NCI-H2227 (cell line): Measurements from ENCODE around the gene GCK.

Experiments used
- DNase-seq: peaks from one replicate; lab custom pipeline; 2025; ENCODE audit not compliant: unreplicated experiment; lab: John Stamatoyannopoulos, UW

GCK gene

DNA sequence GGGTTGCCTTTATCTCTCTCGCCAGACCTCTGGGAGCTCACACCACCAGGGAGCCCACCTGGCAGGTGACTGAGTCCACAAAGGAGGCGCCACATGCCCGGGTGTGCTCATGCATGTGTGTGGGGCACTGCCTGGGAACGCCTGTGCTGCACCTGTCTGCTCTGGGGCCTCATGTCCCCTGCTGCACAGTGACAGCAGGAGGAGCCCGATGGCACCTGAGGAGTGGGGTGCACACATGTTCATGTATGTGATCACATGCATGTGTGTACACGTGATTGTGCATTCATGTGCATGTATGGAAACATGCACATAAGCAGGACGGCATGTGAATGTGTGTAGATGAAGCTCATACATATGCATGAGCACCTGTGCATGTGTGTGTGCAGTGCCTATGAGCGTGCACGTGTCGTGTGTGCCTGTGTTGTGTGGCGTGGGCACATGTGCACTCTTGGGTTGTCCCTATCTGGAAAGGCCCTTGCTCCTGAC is 33.6 kb upstream of the GCK start:
- no peak for DNase-seq

DNA sequence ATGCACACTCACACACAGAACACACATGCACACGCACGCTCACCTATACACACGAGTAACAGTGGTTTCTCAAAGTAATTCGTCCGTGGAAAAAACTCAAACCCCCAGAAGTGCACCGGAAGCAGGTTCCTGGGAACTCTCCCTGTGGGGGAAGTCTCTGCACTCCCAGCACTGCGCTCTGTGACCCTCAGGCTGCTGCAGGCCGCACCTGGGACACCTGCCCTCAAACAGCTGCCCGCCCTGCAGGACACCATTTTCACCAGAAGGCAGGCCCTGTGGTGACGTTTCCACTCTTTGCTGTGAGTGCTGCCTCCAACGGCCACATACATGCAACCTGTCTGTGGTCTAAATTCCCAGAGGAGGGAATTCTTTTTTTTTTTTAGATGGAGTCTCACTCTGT is 32.8 kb upstream of the GCK start:
- no peak for DNase-seq

DNA sequence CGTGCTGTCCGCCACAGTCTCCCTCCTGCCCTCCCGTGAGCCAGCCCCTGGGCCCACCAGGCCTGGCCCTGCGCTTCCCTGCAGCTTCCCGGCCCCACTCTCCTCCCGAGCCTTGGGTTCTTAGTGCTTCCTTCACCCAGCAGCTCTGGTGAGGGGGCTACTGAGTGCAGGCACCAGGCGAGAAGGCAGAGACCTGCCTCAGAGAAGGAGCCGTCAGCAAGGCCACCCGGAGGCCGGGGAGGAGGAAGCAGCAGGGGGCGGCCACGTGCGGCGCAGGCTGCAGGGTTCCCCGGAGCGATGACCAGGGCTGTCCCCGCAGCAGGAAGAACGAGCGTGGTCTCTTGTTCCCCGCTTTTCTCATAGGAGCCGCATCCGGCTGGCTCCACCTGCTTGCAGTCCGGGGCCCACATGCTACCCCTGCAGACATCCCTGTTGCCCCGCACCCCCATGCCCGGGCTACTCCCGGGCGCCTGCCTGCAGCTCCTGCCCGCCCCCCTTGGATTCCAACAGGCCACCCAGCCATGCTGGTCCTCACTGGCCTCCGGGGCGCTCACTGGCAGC is 32.1 kb upstream of the GCK start:
- DNase-seq = no peak

DNA sequence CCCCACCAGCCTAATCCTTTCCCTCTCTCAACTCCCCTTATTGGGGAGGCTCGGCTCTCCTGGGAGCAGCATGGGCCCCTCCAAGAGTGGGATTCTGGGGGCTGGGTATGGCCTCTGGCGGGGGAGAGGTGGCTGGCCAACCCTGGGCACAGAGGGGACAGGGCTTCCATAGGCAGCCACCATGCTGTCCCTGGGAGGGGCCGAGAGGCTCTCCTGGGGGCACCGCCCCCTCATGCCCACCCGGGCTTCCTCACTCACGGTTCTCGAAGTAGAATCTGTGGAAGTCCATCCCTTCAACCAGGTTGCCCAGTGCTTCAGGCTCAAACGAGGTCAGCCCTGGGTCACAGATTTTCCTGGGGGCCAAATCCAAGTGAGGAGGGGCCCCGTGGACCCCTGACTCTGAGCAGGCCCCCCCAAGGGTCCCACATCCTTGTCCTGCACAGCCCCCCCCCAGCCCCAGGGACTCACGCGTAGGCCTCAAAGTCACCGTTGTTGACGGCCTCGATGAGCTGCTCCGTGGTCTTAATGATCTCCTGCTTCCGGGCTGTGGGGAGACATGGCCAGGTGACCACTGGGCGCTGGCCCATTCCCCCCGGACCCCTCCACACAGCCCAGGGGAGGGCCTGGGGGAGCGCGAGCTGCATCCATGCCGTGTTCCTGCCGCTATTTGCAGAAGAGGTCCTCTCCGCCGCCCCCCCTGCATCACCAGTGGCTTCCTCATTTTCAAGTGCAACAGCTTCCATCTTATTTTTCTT is 31.3 kb upstream of the GCK start:
- no peak for DNase-seq

DNA sequence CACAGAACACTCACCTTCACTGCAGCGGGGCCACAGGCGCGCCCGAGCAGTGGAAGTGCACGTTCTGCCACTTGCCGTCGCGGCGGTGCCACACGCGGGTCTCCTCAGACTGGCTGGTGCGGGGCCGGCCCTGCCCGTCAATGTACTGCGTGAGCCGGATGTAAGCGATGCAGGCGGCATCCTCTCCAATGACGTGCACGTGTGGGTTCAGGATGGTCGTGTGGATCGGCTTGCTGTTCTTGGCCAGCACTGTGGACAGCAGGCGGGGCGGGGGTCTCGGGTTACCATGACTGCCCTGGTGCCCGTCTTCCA is 30.8 kb upstream of the GCK start:
- DNase-seq = no peak

DNA sequence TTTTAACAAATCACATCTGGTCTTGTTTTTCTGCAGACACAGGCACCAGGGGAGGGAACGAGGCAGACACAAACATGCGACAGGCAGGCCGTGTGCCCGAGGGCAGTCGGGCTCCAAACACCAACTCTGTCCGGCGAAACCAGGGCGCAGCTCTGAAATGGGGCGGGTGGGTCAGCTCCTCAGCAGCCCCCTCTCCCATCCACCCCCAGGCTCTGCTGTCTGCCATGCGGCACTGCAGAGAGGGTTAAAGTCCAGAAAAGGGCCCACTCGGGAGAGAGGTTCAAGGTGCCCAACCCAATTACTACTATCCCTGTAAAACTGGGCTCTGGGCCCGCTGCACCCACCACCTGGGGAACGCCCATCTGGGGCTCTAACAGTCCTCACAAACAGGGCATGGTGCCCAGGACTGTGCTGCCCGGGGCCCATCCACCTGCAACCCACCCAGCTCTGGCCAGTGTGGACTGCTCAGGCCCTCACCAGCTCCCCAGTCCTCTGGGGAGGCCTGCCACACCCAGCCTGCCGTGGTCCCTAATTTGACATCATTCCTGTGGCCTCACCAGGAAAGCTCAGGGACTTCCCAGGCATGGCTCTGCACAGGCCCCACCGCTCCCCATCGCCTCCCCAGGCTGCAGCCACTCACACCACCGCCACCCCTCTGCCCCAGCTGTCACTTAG is 30.3 kb upstream of the GCK start:
- no peak for DNase-seq

DNA sequence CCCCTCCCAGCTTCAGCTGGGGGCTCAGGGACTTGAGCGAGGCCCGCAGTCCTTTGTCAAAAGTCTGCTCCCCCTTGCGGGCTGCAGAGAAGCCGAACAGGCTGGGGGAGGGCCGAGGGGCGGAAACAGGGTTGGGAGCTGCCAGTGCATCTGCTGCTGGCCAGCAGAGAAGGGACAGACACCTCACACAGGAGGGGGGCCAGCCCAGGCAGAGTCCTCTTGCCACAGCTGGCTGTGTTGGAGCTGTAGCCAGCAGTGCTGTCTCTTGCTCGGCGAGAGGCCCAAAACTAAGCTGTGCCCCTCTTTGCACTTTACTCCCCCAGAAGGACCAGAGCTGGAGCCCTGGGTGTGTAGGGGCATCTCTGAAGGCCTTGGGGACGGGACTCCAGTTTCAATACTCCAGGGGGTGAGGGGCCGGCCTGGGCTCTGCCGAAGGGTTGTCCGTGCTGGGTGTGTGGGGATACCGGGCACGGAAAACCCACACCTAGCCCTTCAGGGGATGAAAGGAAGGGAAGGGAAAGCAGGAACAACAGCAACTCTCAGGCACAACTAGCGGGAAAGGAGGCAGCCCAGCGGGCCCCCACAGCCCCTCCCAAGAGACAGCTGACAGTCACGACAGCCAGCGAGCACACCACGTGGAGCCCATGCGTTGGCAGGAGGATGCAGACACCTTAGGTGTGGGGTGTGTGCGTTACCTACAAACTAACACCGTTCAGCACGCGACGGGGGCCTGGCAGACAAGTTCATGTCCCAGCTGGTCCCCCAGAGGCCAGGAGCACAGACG is 29.4 kb upstream of the GCK start:
- no peak for DNase-seq

DNA sequence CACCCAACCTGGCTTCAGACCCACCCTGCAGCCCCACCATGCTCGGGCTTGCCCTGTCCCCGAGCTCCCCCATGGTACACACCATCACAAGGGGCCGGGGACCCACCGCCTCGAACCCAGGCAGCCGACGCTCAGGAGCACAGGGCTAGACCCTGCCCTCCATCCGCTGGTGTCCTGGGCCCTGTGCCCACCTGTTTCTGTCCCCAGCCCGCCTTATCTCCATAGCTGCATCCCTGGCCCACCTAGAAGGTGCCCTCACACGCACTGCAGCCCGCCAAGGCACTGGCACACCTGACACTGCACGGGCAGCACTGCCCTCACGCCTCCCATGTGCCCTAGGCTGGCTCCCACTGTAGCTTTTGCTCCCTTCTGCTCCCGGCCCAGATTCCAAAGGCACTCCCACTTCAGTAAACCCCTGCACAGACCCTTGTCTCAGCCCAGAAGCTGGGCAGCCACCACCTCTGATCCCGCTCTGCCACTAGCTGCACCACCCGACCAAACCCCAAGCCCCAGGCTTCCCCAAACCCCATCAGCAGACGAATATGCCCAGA is 28.7 kb upstream of the GCK start:
- DNase-seq = no peak

DNA sequence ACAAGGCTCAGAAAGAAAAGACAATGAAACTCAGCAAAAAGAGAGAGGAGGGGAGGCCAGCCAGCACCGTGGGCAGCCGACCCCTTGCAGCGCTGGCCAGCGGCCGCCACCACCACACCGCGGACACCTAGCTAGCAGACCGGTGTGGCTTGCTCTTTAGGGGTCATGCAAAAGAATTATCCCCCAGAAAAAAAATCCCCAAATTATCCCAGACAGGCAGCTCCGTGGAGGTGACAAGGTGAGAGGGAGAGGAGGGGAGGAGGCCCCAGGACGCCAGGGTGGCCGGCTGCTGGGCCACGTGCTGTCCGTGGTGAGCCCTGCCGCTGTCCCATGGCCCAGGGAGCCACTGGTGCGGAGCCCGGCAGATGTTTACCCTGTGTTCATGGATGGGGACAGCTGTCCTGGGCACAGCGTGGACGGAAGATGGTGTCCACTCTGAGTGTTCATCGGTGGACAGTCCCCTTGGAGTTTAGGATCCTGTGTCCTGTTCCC is 28.0 kb upstream of the GCK start:
- DNase-seq = no peak

DNA sequence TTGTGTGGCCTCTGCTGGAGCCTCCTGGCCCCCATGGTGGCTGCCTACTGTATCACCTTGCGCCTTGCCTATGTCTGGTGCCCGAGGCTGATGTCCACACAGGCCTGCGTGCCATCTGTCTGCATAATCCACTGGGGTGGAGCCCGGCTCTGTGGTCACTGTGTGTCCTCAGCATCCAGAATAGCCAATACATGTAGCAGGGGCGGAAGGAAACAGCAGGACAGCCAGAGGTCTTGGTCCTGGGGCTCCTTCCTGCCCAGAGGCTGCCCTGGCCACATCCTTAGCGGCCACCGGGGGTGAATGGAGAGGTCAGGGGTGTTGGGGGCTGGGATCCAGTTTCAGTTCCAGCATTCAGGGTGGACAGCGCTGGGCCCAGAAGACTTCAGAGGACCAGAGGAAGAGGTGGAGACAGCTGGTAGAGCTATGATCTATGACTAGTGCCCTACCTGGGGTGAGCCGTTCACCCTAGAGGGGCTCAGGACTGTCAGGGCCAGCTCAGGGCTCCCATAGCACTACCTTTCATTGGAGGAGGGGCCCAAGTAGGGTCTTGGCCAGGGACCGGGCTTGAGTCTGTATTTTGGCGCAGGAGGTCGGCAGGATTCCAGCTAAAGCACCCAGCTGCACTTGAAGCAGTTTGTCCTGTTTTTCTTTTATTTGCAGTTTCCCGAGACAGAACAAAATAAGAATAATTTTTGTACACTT is 27.4 kb upstream of the GCK start:
- DNase-seq = no peak

DNA sequence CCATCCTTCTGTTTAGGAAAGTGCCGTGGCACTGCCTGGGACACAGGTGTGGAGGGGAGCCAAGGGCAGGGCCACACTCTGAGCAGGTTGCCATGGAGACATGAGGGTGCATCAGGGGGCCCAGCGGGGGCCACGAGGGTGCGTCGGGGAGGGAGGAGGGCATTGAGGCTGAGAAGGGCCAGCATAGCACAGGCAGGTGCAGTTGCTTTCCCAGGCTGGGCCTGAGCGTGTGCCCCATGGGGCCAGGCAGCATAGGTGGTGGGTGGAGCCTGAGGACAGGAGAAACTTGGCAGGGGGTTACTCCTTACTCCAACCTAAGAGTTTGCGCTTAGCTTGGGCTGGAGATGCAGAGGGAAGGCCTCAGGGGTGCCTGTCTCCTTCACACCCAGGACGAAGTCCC is 26.8 kb upstream of the GCK start:
- no peak for DNase-seq

DNA sequence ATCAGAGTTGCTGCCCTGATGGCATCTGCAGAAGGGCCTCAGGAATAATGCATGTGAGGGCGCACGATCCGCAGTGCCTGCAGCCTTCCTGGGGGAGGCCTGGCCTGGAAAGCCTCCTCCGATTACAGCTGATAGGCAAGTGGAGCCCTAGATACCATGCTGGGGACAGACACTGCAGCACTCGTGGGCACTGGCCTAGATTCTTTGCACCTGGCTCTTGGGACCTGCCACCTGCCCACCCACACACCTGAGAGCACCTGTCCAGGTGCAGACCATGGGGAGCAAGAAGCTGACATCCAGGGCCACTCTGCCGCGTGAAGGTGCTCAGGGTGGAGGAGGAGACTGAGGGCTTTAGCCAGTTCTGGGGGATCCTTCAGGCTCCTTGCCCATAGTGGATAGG is 26.3 kb upstream of the GCK start:
- DNase-seq = no peak

DNA sequence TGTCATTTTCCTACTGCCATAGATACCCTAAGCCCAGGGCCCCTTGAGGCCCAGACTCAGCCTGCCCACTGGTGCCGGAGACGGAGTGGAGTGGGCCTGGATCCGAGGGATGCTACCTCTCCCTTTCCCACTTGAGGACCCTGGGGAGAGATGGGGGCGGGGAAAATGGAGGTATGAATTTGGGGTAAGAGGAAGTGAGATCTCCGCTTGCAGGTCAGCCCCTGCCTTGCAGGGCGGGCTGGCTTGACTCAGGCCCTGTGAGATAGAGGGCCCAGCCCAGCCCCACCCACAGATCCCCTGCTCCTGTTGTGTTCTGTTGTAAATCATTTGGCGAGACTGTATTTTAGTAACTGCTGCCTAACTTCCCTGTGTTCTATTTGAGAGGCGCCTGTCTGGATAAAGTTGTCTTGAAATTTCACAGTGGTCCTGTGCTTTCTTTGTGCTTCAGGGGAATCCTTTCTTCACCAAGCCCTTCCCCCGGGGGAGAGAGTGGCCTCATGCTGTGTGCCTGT is 24.7 kb upstream of the GCK start:
- no peak for DNase-seq

DNA sequence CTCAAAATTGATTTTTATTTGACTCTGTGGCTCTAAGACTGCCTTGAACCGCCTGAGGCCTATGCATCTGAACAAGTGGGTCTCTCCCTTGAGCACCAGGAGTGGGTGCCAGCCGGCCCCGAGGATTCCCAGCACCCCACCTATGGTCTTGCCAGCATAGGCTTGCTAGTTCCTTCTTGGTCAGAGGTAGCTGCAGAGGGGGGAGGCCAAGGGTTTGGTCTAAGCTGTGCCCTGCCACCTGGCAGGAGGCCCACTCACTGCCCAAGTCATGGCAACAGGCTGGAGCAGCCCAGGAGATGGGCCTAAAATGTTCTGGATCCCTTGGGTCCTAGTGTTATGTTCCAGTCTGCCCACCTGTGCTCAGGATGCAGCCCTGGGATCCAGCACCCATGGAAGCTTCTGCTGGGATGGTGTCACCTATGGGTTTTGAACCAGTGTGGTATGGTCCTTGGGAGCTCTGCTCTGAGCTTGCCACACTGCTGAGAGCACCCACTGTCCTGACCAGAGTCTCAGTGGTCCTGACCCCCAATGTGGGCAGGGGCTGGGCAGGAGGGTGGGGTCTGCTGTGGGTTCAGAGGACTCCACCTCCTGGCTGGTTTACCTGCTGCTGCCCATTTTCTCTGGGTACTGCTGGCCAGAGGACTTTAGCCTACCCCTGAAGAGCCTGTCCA is 24.1 kb upstream of the GCK start:
- no peak for DNase-seq

DNA sequence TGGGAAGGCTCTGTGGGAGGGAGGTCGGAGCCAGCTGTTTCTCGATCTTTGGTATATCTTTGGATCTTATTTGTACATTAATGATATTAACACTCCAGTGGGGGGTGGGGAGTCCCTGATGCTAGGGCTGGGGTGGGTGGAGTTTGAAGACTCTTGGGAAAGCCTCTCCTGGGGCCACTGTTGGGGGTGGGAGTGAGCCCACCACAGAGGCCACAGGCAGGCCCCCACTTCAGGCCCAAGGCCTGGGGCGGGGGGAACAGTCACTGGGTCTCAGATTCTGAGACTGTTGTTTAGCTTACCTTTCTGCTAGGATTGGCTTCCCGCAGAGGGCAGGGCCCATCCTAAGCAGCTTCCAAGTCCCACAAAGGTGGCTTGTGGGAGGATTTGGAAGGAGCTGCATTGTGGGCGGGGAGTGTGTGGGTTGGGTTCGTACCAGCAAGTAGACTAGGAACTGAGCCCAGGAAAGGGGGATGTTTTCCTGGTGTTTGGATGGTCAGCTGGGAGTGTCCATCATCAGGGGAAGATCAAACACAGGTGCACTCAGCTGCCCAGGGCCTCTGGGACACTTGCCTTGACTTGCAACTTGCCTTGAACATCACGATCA is 23.4 kb upstream of the GCK start:
- no peak for DNase-seq

DNA sequence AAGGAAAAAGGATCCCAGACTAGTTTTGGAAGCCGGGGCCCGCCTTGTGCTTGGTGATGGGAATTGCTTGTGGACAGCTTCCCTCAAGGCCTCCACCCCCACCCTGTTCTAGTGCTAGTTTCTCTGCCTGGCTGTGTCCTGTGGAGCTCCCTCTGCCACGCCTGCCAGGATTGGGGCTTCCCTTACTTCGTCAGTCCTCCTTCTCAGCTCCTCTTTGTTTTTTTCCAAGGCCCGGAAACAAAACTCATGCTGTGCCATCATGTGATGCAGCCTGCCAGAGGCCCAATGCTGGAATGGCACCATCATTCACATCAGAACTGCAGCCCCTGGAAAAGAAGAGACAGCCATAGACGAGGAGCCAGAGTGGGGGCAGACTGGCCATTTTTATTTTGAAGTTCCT is 22.8 kb upstream of the GCK start:
- DNase-seq = no peak

DNA sequence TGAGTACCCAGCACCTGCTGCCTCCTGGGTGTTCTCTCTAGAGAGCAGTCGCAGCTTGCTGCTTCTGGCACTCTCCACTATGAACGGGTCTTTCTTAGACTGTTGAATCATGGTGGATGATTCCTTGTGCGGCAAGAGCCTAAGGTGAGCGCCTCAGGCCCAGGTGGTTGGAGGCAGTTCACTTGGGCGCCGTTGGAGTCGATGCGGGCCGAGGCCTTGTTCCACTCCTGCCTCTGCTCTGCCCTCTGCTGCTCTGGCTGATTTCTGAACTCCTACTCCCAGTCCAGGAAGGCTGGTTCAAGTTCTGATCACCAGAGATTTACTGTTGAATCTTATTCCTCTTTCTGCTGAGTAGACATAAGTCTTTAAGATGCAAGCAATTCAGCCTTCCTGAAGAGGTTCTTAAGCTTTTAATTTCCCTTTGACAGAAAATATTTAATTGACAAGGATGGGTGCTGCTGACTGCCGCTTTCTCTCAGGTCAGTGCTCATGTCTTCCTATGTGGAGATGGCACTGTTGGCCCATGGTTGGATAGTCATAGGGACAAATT is 22.0 kb upstream of the GCK start:
- DNase-seq = no peak

DNA sequence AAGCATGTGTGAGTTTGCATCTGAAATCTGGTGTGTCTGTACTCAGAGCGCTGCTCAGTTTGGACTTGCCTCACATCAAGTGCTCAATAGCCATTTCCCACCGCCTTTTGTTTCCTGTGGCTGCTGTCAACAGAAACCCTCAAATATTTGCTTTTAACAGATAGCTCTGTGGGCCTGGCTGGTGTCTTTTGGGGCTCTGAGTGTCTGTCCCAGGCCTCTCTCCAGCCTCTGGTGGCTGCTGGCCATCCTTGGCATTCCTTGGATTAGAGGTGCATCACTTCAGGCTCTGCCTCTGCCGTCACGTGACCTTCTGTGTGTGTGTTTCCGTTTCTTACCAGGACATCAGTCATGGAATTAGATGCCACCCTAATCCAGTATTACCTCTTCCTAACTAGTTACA is 20.9 kb upstream of the GCK start:
- no peak for DNase-seq

DNA sequence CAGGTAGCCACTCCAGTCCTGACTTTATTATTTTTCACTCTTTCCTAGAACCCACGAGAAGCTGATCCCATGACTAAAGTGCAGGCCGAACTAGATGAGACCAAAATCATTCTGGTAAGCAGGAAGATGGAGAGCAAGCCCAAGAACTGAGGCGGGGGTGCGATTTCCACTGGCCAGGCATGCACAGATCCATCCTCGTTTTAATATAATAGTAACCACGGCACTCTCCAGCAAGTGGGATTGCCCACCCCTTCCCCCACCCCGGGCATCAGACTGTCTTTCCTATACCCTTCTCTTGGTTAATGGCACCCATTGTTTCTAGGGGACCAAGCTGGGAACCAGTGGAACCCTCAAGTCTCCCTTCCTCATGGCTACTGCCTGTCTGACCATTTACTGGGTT is 18.8 kb upstream of the GCK start:
- DNase-seq = no peak
